SKM-1 treated with dmso at 0.1 percent for 144 hours (cell line): Measurements from ENCODE around the gene GPX5.
"Not testable (repeated sequence)": the region's sequence is repeated elsewhere in the genome, so short reads cannot be mapped to it uniquely, and the experiment has no call there.

Source experiments
- DNase-seq: peaks from one replicate; lab custom pipeline; 2025; ENCODE audit not compliant: unreplicated experiment; lab: John Stamatoyannopoulos, UW

Gene GPX5

DNA sequence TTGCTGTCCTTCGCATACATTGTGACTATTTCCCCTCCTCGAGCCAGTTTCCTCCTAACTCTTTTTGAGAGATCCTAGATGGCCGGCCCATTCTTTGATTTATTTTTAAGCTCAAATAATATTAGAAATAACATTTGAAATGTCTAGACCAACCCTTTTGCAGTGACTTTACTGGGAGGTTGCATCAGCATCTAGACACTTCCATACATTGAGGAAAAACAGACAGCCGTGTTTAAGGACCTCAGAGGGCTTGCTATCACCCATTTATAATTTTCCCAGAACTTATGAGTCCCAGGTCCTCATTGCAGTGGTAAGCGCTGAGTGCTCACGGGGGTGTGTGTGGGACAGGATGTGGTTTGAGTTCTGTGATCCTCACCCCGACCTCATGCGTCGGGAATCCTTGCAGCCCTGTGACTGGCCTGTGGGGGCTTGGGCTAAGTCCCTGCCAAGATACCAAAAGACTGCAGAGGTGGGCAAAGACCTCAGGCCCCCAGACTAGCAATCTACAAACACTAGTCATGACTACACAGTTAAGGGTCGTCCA lies at the start of gene GPX5:
GPX5 (plus strand) TSS at position 386 of the 544 bp plus-strand sequence; CDS start at position 519, 133 bp downstream.
- no peak for DNase-seq

DNA sequence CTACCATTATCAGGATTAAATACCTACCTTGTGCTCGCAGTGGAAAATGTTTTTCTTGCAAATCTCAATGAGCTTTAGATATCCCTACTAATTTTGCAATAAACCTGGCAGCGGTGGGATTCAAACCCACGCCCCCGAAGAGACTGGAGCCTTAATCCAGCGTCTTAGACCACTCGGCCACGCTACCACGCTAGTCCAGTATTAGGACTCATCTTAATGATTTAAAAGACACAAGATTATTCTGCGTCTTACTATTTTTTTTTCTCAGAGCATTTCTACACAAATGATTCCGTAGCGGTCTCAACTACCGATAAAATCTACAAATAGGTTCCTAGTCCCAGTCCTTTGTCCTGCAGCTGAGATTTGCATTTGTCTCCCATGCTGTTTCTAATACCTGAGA lies 47.2 kb upstream of the GPX5 start:
- no peak for DNase-seq

DNA sequence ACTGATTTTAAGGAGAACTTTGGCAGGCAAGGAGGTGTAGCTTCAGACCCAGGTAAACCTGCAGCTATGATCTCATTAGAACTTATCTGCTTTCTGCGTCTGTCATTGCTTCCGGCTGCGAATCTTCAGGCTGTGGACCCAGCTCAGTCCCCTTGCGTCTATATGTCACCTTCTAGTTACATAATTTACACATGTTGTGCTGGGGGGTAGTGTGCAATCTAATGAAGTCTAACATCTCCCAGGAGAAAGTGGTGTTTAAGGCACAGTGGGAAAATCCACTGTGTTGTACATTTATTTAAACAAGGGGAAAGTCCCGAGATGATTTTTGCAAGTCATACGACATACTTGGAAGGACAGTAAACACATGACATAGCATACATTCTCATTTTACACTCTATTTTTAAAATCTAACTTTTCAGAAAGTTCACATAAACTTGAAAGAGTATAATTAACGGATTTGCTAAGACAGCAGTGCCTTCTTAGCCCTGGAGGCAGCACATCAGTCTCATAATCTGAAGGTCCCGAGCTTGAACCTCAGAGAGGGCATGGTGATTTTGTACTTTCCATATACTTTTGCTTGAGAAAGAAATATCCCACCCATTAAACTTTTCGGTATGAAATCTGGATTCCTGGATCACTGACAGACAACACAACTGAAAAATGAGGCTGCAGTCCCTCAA lies 45.3 kb upstream of the GPX5 start:
- no peak for DNase-seq

GRCh38 chr6:28485482-28485881 lies 40.2 kb upstream of the GPX5 start:
- no peak for DNase-seq

- no peak for DNase-seq
These were observed 39.1 kb upstream of the GPX5 start for GRCh38 chr6:28486533-28486932.

- no peak for DNase-seq
These were observed 38.5 kb upstream of the GPX5 start for GRCh38 chr6:28486988-28487742.

DNA sequence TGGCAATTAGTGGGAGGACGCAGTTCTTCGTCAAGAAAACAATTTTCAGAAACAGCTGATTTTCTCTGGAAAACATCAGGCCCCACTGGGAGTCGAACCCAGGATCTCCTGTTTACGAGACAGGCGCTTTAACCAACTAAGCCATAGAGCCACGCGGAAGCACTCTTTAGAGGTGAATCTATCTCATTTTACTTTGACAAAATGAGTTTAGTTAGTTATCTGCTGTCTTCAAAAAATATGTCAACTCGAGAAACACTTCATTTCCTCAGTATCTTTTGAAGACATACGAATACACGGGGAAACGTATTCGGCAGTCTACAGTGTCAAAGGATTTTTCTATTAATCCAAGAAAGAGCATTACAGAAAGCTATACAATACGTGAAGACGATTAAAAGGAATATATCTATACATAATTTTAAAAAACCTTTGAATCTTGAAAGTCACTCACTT lies 36.7 kb upstream of the GPX5 start:
- DNase-seq = peak; percentile 12

- peak; percentile 41 for DNase-seq
These were observed 36.1 kb upstream of the GPX5 start for GRCh38 chr6:28489366-28490204.

DNA sequence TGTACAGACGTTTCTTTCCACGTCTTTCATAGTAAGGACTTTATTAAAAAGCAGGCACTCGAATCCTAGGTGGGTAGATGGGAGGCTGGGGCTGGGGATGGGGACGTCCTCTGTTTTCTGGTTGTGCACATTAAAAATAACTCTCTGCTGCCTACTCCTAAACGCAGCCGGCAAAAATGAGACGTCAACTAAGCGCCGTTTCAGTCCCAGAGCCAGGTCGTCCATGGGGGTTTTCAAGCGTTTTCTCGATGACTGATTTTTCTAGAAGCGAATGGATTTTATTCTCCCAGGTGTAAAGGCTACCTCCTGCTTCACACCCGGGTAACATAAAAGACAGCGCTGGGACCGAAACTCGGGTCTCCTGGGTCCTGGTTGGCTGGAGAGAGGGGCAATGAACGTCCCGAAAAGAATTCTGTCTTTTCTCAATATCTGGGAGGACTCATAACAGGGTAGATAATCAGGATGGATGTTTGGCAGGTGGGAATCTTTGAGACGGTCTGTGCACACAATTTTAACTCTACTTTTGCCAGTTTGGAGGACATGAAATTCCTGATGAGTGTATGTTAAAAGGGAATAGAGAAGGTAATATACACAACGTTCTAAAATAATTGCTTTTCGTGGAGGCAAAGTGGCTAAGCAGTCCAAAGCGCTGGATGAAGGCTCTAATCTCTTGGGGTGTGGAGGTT lies 35.3 kb upstream of the GPX5 start:
- DNase-seq = no peak

DNA sequence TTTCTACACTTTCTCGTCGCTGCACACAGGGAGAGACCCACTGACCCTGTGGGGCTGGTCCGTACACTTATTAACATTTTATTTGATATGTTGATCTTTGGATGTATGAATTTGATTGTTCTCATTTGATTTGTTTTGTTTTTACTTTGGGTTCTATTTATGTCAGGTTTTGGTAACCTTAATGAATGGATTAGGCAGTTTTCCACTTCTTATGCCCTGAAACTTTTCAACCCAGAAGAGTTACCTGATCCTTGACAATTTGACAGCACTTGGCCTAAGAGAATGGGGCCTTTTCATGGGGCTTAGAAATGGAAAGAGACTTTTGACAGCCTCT lies 33.7 kb upstream of the GPX5 start:
- DNase-seq = no peak

DNA sequence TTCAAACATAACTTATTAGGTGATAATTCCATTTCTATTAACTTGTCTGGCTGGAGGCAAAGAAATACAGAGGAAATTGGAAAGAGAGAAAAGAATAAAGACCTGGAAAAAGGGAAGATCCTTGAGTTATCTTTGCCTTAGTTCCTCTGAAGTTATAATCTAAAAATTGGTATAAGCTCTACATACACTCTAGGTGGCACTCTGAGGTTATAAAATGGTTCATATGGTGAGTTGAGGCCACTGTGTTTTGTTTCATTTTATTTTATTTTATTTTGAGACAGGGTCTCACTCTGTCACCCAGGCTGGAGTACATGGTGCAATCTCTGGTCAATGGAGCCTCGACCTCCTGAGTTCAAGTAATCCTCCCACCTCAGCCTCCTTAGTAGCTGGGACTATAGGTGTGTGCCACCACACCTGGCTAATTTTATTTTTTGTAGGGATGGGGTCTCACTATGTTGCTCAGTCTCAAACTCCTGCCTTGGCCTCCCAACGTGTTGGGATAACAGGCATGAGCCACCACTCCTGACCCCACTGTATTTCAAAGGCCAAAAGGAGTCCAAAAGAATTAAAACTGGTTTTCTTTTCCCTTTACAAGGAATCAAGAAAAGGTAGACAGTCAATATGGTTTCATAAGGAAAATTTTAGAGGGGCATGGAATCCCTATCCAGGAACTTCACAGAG lies 29.4 kb upstream of the GPX5 start:
- DNase-seq = no peak

- DNase-seq = no peak
These were observed 28.4 kb upstream of the GPX5 start for GRCh38 chr6:28497306-28497705.

- no peak for DNase-seq
These were observed 27.8 kb upstream of the GPX5 start for GRCh38 chr6:28497893-28498292.

GRCh38 chr6:28501259-28501658 lies 24.4 kb upstream of the GPX5 start:
- DNase-seq = no peak

DNA sequence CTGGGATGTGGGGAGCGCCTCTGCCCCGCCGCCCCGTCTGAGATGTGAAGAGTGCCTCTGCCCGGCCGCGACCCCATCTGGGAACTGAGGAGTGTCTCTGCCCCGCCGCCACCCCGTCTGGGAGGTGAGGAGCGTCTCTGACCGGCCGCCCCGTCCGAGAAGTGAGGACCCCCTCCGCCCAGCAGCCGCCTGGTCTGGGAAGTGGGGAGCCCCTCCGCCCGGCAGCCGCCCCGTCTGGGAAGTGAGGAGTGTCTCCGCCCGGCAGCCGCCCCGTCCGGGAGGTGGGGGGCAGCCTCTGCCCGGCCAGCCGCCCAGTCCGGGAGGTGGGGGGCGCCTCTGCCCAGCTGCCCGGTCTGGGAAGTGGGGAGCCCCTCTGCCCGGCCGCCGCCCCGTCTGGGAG lies 23.5 kb upstream of the GPX5 start:
- not testable (repeated sequence) for DNase-seq

DNA sequence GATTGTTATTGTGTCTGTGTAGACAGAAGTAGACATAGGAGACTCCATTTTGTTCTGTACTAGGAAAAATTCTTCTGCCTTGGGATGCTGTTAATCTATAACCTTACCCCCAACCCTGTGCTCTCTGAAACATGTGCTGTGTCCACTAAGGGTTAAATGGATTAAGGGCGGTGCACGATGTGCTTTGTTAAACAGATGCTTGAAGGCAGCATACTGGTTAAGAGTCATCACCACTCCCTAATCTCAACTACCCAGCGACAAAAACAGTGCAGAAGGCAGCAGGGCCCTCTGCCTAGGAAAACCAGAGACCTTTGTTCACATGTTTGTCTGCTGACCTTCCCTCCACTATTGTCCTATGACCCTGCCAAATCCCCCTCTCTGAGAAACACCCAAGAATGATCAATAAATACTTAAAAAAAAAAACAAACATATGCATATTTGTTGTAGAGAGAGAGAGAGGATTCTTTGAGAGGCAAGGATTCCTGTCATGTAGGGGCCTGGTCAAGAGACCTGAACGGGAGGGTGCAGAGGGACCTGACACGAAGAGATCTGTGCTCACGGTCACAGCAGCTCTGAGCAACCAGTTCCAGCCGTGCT lies 22.9 kb upstream of the GPX5 start:
- not testable (repeated sequence) for DNase-seq

DNA sequence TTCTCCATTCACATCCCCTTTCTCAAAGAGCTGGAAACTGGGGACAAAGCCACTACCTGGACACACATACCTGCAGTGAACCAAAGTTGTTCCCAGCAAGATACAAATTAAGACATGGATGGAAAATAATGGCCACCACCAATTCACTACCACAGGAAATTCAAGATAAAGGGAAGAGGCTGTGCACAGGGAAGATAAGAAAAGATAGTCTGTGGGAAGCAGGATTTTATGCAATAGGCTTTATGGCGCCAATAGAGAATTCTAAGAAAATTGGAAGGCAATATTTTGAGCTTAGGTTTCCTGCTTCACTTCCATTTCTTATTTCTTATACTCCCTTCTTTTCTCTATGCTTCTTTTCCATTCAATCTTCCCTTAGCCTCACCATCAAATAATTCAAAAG lies 19.9 kb upstream of the GPX5 start:
- no peak for DNase-seq

- DNase-seq = no peak
These were observed 18.7 kb upstream of the GPX5 start for GRCh38 chr6:28506807-28507475.

GRCh38 chr6:28511628-28512300 lies 13.9 kb upstream of the GPX5 start:
- DNase-seq = no peak
